GM12878 (cell line): Measurements from ENCODE around the gene PRR12. TPM values are rescaled to one million over a fixed set of nuclear protein-coding genes. Genes with fewer than 3 reads are reported as not detected.

ENCODE experiments used
- ATAC-seq: fragments of 200-7000 bp; cut with Tn5 transposase; 3 replicates; pipeline ENCODE4 v1.9.1; 2020; ENCODE audit warnings: mild to moderate bottlenecking, moderate library complexity
- BruUV-seq: library from RNA; stranded (reverse); fragments of 400-500 nt; replicated peaks from 2 replicates; lab custom pipeline; 2021; lab: Mats Ljungman, UMichigan
- CTCF ChIA-PET: fragments of 300-600 bp; sonication (Branson Sonifier 250); formaldehyde crosslinking; extraction: SDS; loops from one replicate; lab custom pipeline; 2021; ENCODE audit warnings: inconsistent platforms; lab: Yijun Ruan, JAX
- POLR2A ChIA-PET: fragments of 350-600 bp; formaldehyde crosslinking; extraction: SDS; loops from one replicate; lab custom pipeline; 2021; ENCODE audit warnings: inconsistent platforms; lab: Charles Lee
- RAD21 ChIA-PET: fragments of 300-600 bp; sonication (Branson Sonifier 250); formaldehyde crosslinking; loops from one replicate; lab custom pipeline; 2023; ENCODE audit warnings: antibody characterized with exemption; ENCODE audit not compliant: unreplicated experiment; lab: Charles Lee
- SMC1A ChIA-PET: fragments of 300-600 bp; sonication (Branson Sonifier 250); formaldehyde crosslinking; loops from one replicate; lab custom pipeline; 2023; ENCODE audit not compliant: unreplicated experiment, uncharacterized antibody; lab: Charles Lee
- DNase-seq: peaks from one replicate; pipeline ENCODE4 v3.0.0-alpha.2; 2011; ENCODE audit warnings: low read depth, low spot score
- FAIRE-seq: peaks from 3 replicates; lab custom pipeline; 2011; peaks lifted over from hg19 to GRCh38; lab: Jason Lieb, UNC
- H2AFZ ChIP-seq: 2 replicates; pipeline ENCODE4 v1.6.0; 2011; ENCODE audit warnings: low read depth, low read length, control low read depth; ENCODE audit not compliant: control insufficient read depth
- H3K27ac ChIP-seq: 2 replicates; pipeline ENCODE4 v1.5.1; 2011; ENCODE audit warnings: control low read depth; ENCODE audit not compliant: control insufficient read depth, insufficient read depth
- H3K27me3 ChIP-seq, 2 experiments: replicated peaks in 1 of 2; 2 replicates each; pipeline versions ENCODE4 v1.6.0 to v1.6.1; 2011; ENCODE audit warnings: low read length in 1 of 2; ENCODE audit not compliant: control insufficient read depth in 2 of 2, insufficient read depth in 2 of 2
- H3K36me3 ChIP-seq, 2 experiments: 2 replicates each; pipeline ENCODE4 v1.5.1; 2011; ENCODE audit warnings: low read length in 1 of 2; ENCODE audit not compliant: control insufficient read depth in 2 of 2, insufficient read depth in 2 of 2
- H3K4me1 ChIP-seq: 2 replicates; pipeline ENCODE4 v1.6.1; 2011; ENCODE audit warnings: mild to moderate bottlenecking, low read length, moderate library complexity, mixed read lengths; ENCODE audit not compliant: control insufficient read depth, insufficient read depth
- H3K4me2 ChIP-seq: 2 replicates; pipeline ENCODE4 v1.6.0; 2011; ENCODE audit warnings: control low read depth; ENCODE audit not compliant: control insufficient read depth, insufficient read depth
- H3K4me3 ChIP-seq: fragments of 200-600 bp; sonication (generic); 2 replicates; pipeline ENCODE4 v1.5.1; 2016
- H3K79me2 ChIP-seq: 2 replicates; pipeline ENCODE4 v1.6.0; 2011; ENCODE audit warnings: low read length; ENCODE audit not compliant: control insufficient read depth, insufficient read depth
- H3K9ac ChIP-seq: 2 replicates; pipeline ENCODE4 v1.8.0; 2011; ENCODE audit warnings: low read length, control low read depth, mixed read lengths; ENCODE audit not compliant: control insufficient read depth, insufficient read depth
- H3K9me3 ChIP-seq: replicated peaks from 3 replicates; pipeline ENCODE4 v1.5.1; 2011; ENCODE audit warnings: mild to moderate bottlenecking, low read length; ENCODE audit not compliant: control insufficient read depth, insufficient read depth
- H4K20me1 ChIP-seq: 2 replicates; pipeline ENCODE4 v1.6.0; 2011; ENCODE audit not compliant: control insufficient read depth, insufficient read depth
- CEBPZ ChIP-seq: fragments of 150-350 bp; IDR thresholded peaks from 2 replicates; pipeline ENCODE4 v1.6.1; 2016; ENCODE audit warnings: low read depth, low read length
- CHD1 ChIP-seq: IDR thresholded peaks from 2 replicates; pipeline ENCODE4 v1.6.1; 2012; ENCODE audit warnings: low read depth, low read length, improper control_type of control experiment
- HDAC6 ChIP-seq: fragments of 200-600 bp; sonication (generic); IDR thresholded peaks from one replicate; pipeline ENCODE4 v1.8.0; 2017; ENCODE audit warnings: antibody characterized with exemption; ENCODE audit not compliant: unreplicated experiment
- IKZF2 ChIP-seq, 2 experiments: fragments of 450-650 bp; IDR thresholded peaks; 2 replicates each; pipeline ENCODE4 v1.6.1; 2017; ENCODE audit warnings: mild to moderate bottlenecking in 2 of 2, moderate library complexity in 2 of 2
- MTA3 ChIP-seq: IDR thresholded peaks from 2 replicates; pipeline ENCODE4 v1.6.1; 2012; ENCODE audit warnings: low read length, inconsistent platforms, borderline replicate concordance
- NFXL1 ChIP-seq: fragments of 450-650 bp; IDR thresholded peaks from 2 replicates; pipeline ENCODE4 v1.6.1; 2017; ENCODE audit warnings: antibody characterized with exemption, mild to moderate bottlenecking, borderline replicate concordance
- SRF ChIP-seq, 2 experiments: IDR thresholded peaks; 2 replicates each; pipeline ENCODE4 v1.6.1; 2011; ENCODE audit warnings: low read depth in 2 of 2, low read length in 2 of 2, mild to moderate bottlenecking in 1 of 2, moderate library complexity in 1 of 2
- ZNF687 ChIP-seq: fragments of 450-650 bp; IDR thresholded peaks from 2 replicates; pipeline ENCODE4 v1.6.1; 2017; ENCODE audit warnings: mild to moderate bottlenecking, moderate library complexity
- ZSCAN29 ChIP-seq: fragments of 450-650 bp; IDR thresholded peaks from 2 replicates; pipeline ENCODE4 v1.6.1; 2017; ENCODE audit warnings: mild to moderate bottlenecking, moderate library complexity
- WGBS: methylation state at CpG from one replicate; pipeline ENCODE4 v1.1.6; 2016; ENCODE audit warnings: low lambda C conversion rate; ENCODE audit not compliant: insufficient replicate concordance, insufficient coverage; ENCODE audit errors: missing lambda C conversion rate; 5-methylcytosine and 5-hydroxymethylcytosine counted together
- in situ Hi-C: fragments of 300-500 bp; cut with MboI; formaldehyde crosslinking; loops from 9 replicates; pipeline ENCODE4 v1.14.3; 2018; ENCODE audit warnings: mixed read lengths
- intact Hi-C: fragments of 100-400 bp; cut with micrococcal nuclease; formaldehyde crosslinking; loops from one replicate; pipeline ENCODE4 v1.14.2; 2022; ENCODE audit not compliant: unreplicated experiment
- polyA plus RNA-seq, 11 experiments: library from polyadenylated mRNA; depleted of rRNA in 4 of 11; unstranded in 6 of 11; stranded (reverse) in 5 of 11; fragments of >200 nt; fragmentation: Nextera tagmentation in 4 of 11; fragmentation: Illumina TruSeq in 1 of 11; extraction: Ambion mirVana in 4 of 11; extraction: Trizol in 1 of 11; gene quantifications; 1 replicate in 1 of 11; 2 replicates in 10 of 11; pipeline versions ENCODE4 v1.2.1 to v1.2.3, GENCODE V29; 2011 to 2016; ENCODE audit warnings: inconsistent platforms in 2 of 11, missing spikeins in 2 of 11, low read depth in 1 of 11
- total RNA-seq, 4 experiments: library from RNA; depleted of rRNA in 3 of 4; stranded (reverse); fragments of >200 nt in 3 of 4; fragmentation: Illumina TruSeq in 1 of 4; extraction: Trizol in 1 of 4; gene quantifications; 2 replicates each; pipeline versions ENCODE4 v1.2.1 to v1.2.3, GENCODE V29; 2013 to 2021
- TF ChIP-seq, protein P1 (sequence below): fragments of 450-650 bp; IDR thresholded peaks from 2 replicates; pipeline ENCODE4 v1.6.1; 2017; ENCODE audit warnings: low read depth, mild to moderate bottlenecking, moderate library complexity

The PRR12 gene
- total and polyA plus RNA-seq, 10 of the 15 experiments (the other 5 are each of a cell fraction or from before 2014, with no cell fraction given) = 0.02 to 25.3 (median 1.6) TPM

- TF ChIP-seq ZNF687 = no peak
- TF ChIP-seq CHD1 = no peak
- TF ChIP-seq NFXL1 = no peak
- TF ChIP-seq MTA3 = no peak
Observed at GRCh38 chr19:49594993-49595818, 4.2 kb downstream of the PRR12 start (continued).

DNA sequence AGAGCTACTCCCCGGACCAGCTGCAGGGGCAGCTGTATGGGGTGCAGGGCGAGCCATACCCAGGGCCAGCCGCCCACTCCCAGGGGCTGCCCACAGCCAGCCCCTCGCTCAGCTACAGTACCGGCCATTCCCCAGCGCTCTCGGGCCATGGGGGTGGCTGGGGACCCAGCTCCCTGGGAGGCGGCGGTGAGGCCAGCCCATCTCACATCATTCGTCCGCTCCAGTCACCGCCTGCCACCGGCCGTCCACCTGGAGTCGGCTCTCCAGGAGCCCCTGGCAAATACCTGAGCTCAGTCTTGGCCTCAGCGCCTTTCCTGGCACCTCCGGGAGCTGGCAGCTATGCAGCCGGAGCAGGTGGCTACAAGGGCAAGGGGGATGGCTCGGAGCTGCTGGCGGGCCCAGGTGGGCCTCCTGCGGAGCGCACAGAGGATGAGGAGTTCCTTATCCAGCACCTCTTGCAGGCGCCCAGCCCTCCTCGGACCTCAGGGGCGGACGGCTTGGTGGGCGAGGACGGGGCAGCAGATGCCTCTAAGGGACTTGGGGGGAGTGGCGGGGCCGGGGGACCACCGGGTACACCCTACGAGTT lies 4.9 kb downstream of the PRR12 start:
- no peaks in the 10 kb centered on the region for H3K27me3 ChIP-seq
- SMC1A ChIA-PET = no interaction called here
- no peak overlapping the region for H3K4me3 ChIP-seq
- peaks cover 3% of the 10 kb centered on the region; the same call in 1 of the 2 replicates for H4K20me1 ChIP-seq
- FAIRE-seq = no peak
- H3K36me3 ChIP-seq = peaks cover 7 to 21% of the 10 kb centered on the region in 2 experiments; a peak in 3 of 4 replicates
- BruUV-seq = no TSS peak
- POLR2A ChIA-PET = interaction anchor here (0.8 kb wide), 1 partner anchor 38 kb away, joined by 3 read pairs; no protein-coding TSS in a partner anchor
- H3K9me3 ChIP-seq = no peaks in the 10 kb centered on the region
- H3K27ac ChIP-seq = no peak overlapping the region
- no peak for DNase-seq
- 94% methylated on average over 30 of the region's 32 CpGs for WGBS
- no peak for ATAC-seq
- CTCF ChIA-PET = no interaction called here
- no peak overlapping the region for H3K4me2 ChIP-seq
- no peak overlapping the region for H2AFZ ChIP-seq
- RAD21 ChIA-PET = no interaction called here
- H3K79me2 ChIP-seq = peaks cover 26% of the 10 kb centered on the region
- no peak overlapping the region for H3K9ac ChIP-seq
- in situ Hi-C loops (no loop called here), intact Hi-C loops (no loop called here)
- H3K4me1 ChIP-seq = peaks cover 4% of the 10 kb centered on the region; the same call in 1 of the 2 replicates
- TF ChIP-seq HDAC6 (no peak), CEBPZ (no peak), IKZF2 (IDR thresholded peaks at IDR 0.05) (no peak), ZSCAN29 (no peak), SRF (IDR thresholded peaks at IDR 0.05; ENCODE audit: low read depth in 2 of 2, low read length in 2 of 2) (no peak)
- TF ChIP-seq, protein P1, sequence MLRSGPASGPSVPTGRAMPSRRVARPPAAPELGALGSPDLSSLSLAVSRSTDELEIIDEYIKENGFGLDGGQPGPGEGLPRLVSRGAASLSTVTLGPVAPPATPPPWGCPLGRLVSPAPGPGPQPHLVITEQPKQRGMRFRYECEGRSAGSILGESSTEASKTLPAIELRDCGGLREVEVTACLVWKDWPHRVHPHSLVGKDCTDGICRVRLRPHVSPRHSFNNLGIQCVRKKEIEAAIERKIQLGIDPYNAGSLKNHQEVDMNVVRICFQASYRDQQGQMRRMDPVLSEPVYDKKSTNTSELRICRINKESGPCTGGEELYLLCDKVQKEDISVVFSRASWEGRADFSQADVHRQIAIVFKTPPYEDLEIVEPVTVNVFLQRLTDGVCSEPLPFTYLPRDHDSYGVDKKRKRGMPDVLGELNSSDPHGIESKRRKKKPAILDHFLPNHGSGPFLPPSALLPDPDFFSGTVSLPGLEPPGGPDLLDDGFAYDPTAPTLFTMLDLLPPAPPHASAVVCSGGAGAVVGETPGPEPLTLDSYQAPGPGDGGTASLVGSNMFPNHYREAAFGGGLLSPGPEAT = no peak
